Neural cell (in vitro differentiated cells): Measurements from ENCODE around the gene RHBDF2.

Source experiments
- EP300 ChIP-seq: fragments of 450-650 bp; conservative IDR thresholded peaks from 2 replicates; pipeline ENCODE4 v1.6.1; 2014; ENCODE audit warnings: antibody characterized with exemption, mild to moderate bottlenecking, moderate library complexity; ENCODE audit not compliant: poor library complexity, severe bottlenecking
- EZH2 ChIP-seq: fragments of 200-600, 300-800 bp; shearing (Covaris generic), sonication (generic); IDR thresholded peaks from 2 replicates; pipeline ENCODE4 v1.6.1; 2014; ENCODE audit warnings: antibody characterized with exemption, low read length, borderline replicate concordance, mild to moderate bottlenecking; ENCODE audit not compliant: insufficient read depth, poor library complexity, severe bottlenecking
- POLR2AphosphoS5 ChIP-seq: IDR thresholded peaks from 2 replicates; pipeline ENCODE4 v1.6.1; 2012
- RAD21 ChIP-seq: fragments of 450-650 bp; conservative IDR thresholded peaks from 2 replicates; pipeline ENCODE4 v1.6.1; 2014; ENCODE audit warnings: antibody characterized with exemption, mild to moderate bottlenecking, moderate library complexity
- SMC3 ChIP-seq: fragments of 450-650 bp; conservative IDR thresholded peaks from 2 replicates; pipeline ENCODE4 v1.6.1; 2014; ENCODE audit warnings: antibody characterized with exemption, mild to moderate bottlenecking, moderate library complexity; ENCODE audit not compliant: poor library complexity
- TAF1 ChIP-seq: IDR thresholded peaks from 2 replicates; pipeline ENCODE4 v1.6.1; 2012; ENCODE audit warnings: low read depth
- TF ChIP-seq, protein P1 (sequence below): fragments of 450-650 bp; IDR thresholded peaks from 2 replicates; pipeline ENCODE4 v1.5.1; 2014; ENCODE audit warnings: antibody characterized with exemption, mild to moderate bottlenecking, moderate library complexity; ENCODE audit not compliant: poor library complexity, severe bottlenecking

DNA sequence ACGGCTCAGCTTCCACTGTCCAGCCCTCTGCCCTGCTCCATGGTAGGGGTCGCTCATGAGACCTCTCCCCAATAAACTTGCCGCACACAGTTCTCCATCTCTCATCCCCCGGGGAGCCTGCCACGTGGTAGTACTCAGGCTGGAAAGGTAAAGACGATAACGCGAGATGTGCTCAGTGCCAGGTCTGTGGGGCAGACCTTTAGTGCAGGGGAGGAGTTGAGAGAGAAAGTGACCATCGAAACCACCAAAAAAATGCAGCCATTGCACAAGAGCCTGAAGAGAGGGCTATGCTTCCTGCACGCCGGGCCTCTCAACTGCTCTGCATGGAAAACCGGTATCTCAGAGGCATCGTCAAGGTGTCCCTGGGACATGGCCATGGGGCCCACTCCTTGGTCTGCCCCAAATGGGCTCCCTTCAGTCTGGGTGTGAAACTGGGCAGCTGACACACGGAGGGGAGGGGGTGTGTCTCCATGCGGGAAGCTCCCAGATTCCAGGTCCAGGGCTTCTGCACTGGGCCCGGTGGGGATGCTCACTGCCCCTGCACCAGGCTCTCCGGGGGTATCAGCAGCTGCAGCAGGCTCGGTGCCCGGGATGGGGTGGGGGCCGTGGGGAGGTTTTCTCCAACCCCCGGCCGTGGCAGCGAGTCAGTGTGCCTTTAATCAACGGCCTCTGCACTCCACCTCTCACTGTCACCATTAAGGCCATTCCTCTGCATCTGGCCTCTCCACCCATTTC, 38.5 kb downstream of the RHBDF2 start:
- TF ChIP-seq, protein P1, sequence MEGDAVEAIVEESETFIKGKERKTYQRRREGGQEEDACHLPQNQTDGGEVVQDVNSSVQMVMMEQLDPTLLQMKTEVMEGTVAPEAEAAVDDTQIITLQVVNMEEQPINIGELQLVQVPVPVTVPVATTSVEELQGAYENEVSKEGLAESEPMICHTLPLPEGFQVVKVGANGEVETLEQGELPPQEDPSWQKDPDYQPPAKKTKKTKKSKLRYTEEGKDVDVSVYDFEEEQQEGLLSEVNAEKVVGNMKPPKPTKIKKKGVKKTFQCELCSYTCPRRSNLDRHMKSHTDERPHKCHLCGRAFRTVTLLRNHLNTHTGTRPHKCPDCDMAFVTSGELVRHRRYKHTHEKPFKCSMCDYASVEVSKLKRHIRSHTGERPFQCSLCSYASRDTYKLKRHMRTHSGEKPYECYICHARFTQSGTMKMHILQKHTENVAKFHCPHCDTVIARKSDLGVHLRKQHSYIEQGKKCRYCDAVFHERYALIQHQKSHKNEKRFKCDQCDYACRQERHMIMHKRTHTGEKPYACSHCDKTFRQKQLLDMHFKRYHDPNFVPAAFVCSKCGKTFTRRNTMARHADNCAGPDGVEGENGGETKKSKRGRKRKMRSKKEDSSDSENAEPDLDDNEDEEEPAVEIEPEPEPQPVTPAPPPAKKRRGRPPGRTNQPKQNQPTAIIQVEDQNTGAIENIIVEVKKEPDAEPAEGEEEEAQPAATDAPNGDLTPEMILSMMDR = no peak
- TF ChIP-seq RAD21 = no peak
- no peak for TF ChIP-seq SMC3
- TF ChIP-seq POLR2AphosphoS5 = no peak
- TF ChIP-seq EP300 = no peak
- no peak for TF ChIP-seq EZH2
- no peak for TF ChIP-seq TAF1
